Liver (tissue), 9 donors: Measurements from ENCODE around the gene PNLIP. TPM values are rescaled to one million over a fixed set of nuclear protein-coding genes. Genes with fewer than 3 reads are reported as not detected.

ENCODE experiments used
- DNase-seq: peaks from one replicate; pipeline ENCODE4 v3.0.0-alpha.2; 2017; ENCODE audit warnings: low spot score
- H3K27ac ChIP-seq, 2 donors: one replicate each; pipeline ENCODE4 v1.7.0; 2013; ENCODE audit warnings: inconsistent platforms in 2 of 2, low read length in 2 of 2, control low read depth in 1 of 2, low read depth in 1 of 2, mild to moderate bottlenecking in 1 of 2
- H3K27me3 ChIP-seq, 4 donors: one replicate each; pipeline versions ENCODE4 v1.6.1 to v1.7.0; 2013; ENCODE audit warnings: low read length in 3 of 4, inconsistent platforms in 1 of 4, mild to moderate bottlenecking in 1 of 4, moderate library complexity in 1 of 4; ENCODE audit not compliant: control insufficient read depth in 4 of 4, insufficient read depth in 4 of 4
- H3K36me3 ChIP-seq, 4 donors: one replicate each; pipeline versions ENCODE4 v1.6.1 to v1.7.0; 2013; ENCODE audit warnings: low read length in 3 of 4, mild to moderate bottlenecking in 3 of 4, low read depth in 1 of 4, moderate library complexity in 1 of 4; ENCODE audit not compliant: control insufficient read depth in 4 of 4, insufficient read depth in 3 of 4
- H3K4me1 ChIP-seq, 4 donors: one replicate each; pipeline versions ENCODE4 v1.6.1 to v1.7.0; 2013; ENCODE audit warnings: low read length in 3 of 4, mild to moderate bottlenecking in 3 of 4, moderate library complexity in 1 of 4; ENCODE audit not compliant: control insufficient read depth in 4 of 4, insufficient read depth in 4 of 4
- H3K4me3 ChIP-seq, 3 donors: one replicate each; pipeline versions ENCODE4 v1.6.1 to v1.7.0; 2013; ENCODE audit warnings: low read length in 3 of 3, control low read depth in 1 of 3, low read depth in 1 of 3, mild to moderate bottlenecking in 1 of 3
- H3K9ac ChIP-seq, 2 donors: one replicate each; pipeline ENCODE4 v1.7.0; 2013; ENCODE audit warnings: low read length in 2 of 2, mild to moderate bottlenecking in 2 of 2, moderate library complexity in 2 of 2, control low read depth in 1 of 2, low read depth in 1 of 2
- H3K9me3 ChIP-seq, 4 donors: one replicate each; pipeline versions ENCODE4 v1.6.1 to v1.7.0; 2013; ENCODE audit warnings: low read length in 3 of 4; ENCODE audit not compliant: control insufficient read depth in 4 of 4
- ATF3 ChIP-seq: IDR thresholded peaks from 2 replicates; pipeline ENCODE4 v1.6.1; 2016; ENCODE audit warnings: antibody characterized with exemption
- CTCF ChIP-seq: fragments of 150-350 bp; IDR thresholded peaks from 2 replicates; pipeline ENCODE4 v1.5.1; 2017; ENCODE audit warnings: improper control_type of control experiment, low read depth, low read length; ENCODE audit not compliant: missing input control
- EGR1 ChIP-seq, 2 donors: IDR thresholded peaks; 2 replicates each; pipeline ENCODE4 v1.6.1; 2016 to 2018; ENCODE audit warnings: antibody characterized with exemption in 2 of 2, low read depth in 2 of 2
- FOXA1 ChIP-seq: IDR thresholded peaks from 2 replicates; pipeline ENCODE4 v1.6.1; 2016; ENCODE audit warnings: antibody characterized with exemption
- FOXA2 ChIP-seq: IDR thresholded peaks from 2 replicates; pipeline ENCODE4 v1.6.1; 2016; ENCODE audit warnings: antibody characterized with exemption
- GABPA ChIP-seq, 2 donors: IDR thresholded peaks in 1 of 2; conservative IDR thresholded peaks in 1 of 2; 2 replicates each; pipeline ENCODE4 v1.6.1; 2016; ENCODE audit warnings: antibody characterized with exemption in 2 of 2, mild to moderate bottlenecking in 1 of 2, moderate library complexity in 1 of 2
- HNF4A ChIP-seq, 2 donors: conservative IDR thresholded peaks; 2 replicates each; pipeline ENCODE4 v1.6.1; 2016; ENCODE audit warnings: antibody characterized with exemption in 2 of 2, mild to moderate bottlenecking in 2 of 2
- HNF4G ChIP-seq: IDR thresholded peaks from 2 replicates; pipeline ENCODE4 v1.6.1; 2016; ENCODE audit warnings: antibody characterized with exemption
- JUND ChIP-seq, 2 donors: IDR thresholded peaks; 2 replicates each; pipeline ENCODE4 v1.6.1; 2016; ENCODE audit warnings: antibody characterized with exemption in 2 of 2
- MAX ChIP-seq: IDR thresholded peaks from 2 replicates; pipeline ENCODE4 v1.6.1; 2016; ENCODE audit warnings: antibody characterized with exemption
- NR2F2 ChIP-seq: IDR thresholded peaks from 2 replicates; pipeline ENCODE4 v1.6.1; 2016; ENCODE audit warnings: antibody characterized with exemption
- RAD21 ChIP-seq, 2 donors: IDR thresholded peaks; 2 replicates each; pipeline ENCODE4 v1.6.1; 2016; ENCODE audit warnings: antibody characterized with exemption in 2 of 2, mild to moderate bottlenecking in 2 of 2
- REST ChIP-seq: IDR thresholded peaks from 2 replicates; pipeline ENCODE4 v1.6.1; 2016; ENCODE audit warnings: antibody characterized with exemption, mild to moderate bottlenecking
- RXRA ChIP-seq, 2 donors: IDR thresholded peaks; 2 replicates each; pipeline ENCODE4 v1.6.1; 2017 to 2018; ENCODE audit warnings: antibody characterized with exemption in 2 of 2, mild to moderate bottlenecking in 1 of 2
- SP1 ChIP-seq: IDR thresholded peaks from 2 replicates; pipeline ENCODE4 v1.6.1; 2018; ENCODE audit warnings: antibody characterized with exemption, mild to moderate bottlenecking
- TAF1 ChIP-seq: conservative IDR thresholded peaks from 2 replicates; pipeline ENCODE4 v1.6.1; 2016; ENCODE audit warnings: antibody characterized with exemption, mild to moderate bottlenecking
- YY1 ChIP-seq: IDR thresholded peaks from 2 replicates; pipeline ENCODE4 v1.6.1; 2016; ENCODE audit warnings: antibody characterized with exemption, mild to moderate bottlenecking
- ZBTB33 ChIP-seq: IDR thresholded peaks from 2 replicates; pipeline ENCODE4 v1.6.1; 2016; ENCODE audit warnings: antibody characterized with exemption
- WGBS: extraction: QIAGEN DNeasy Blood & Tissue Kit; methylation state at CpG from one replicate; pipeline ENCODE4 v1.1.7; 2013; 5-methylcytosine and 5-hydroxymethylcytosine counted together
- polyA plus RNA-seq, 2 donors: library from polyadenylated mRNA; stranded (reverse) in 1 of 2; unstranded in 1 of 2; fragments of 200-250 nt in 1 of 2; fragments of >200 nt in 1 of 2; fragmentation: Nextera tagmentation in 1 of 2; extraction: Ambion mirVana in 1 of 2; gene quantifications; one replicate each; pipeline versions ENCODE4 v1.2.1 to v1.2.3, GENCODE V29; 2013 to 2015
- total RNA-seq, 2 donors: library from RNA; depleted of rRNA; stranded (reverse); fragments of >200 nt; gene quantifications; one replicate each; pipeline ENCODE4 v1.2.3, GENCODE V29; 2014
- donor health status: healthy.
- donor health status: healthy.
- donor health status: healthy.
- donor health status: healthy.
- donor health status: healthy.

PNLIP gene
- total and polyA plus RNA-seq, 4 donors, result 0.14 TPM; not detected in 3

GRCh38 chr10:116526219-116526618 lies 19.5 kb upstream of the PNLIP start:
- Histone ChIP-seq H3K36me3 (no peaks in the 10 kb centered on the region), H3K27me3 (peaks cover 0 to 7% (median 3%) of the 10 kb centered on the region in 4 donors), H3K27ac (no peak overlapping the region), H3K4me1 (no peaks in the 10 kb centered on the region), H3K4me3 (no peak overlapping the region), H3K9ac (no peak overlapping the region), H3K9me3 (no peaks in the 10 kb centered on the region)
- no peak for TF ChIP-seq EGR1 (IDR thresholded peaks at IDR 0.05; ENCODE audit: low read depth in 2 of 2)
- TF ChIP-seq NR2F2, result no peak
- no peak for TF ChIP-seq FOXA2
- no peak for DNase-seq
- 53% methylated on average over 3 of the region's 3 CpGs for whole genome bisulfite sequencing

- H3K9me3 ChIP-seq, result peaks cover 0 to 7% (median 0%) of the 10 kb centered on the region in 4 donors
- no peak overlapping the region for H3K9ac ChIP-seq
- TF ChIP-seq ZBTB33, result no peak
- TF ChIP-seq HNF4G, result no peak
- TF ChIP-seq MAX, result no peak
- no peak for TF ChIP-seq HNF4A (conservative IDR thresholded peaks at IDR 0.05)
- H3K36me3 ChIP-seq, result no peaks in the 10 kb centered on the region
- 87% methylated on average over 2 of the region's 2 CpGs for WGBS
- H3K27me3 ChIP-seq, result peaks cover 0 to 2% (median 0%) of the 10 kb centered on the region in 4 donors
- no peak overlapping the region for H3K27ac ChIP-seq
- H3K4me3 ChIP-seq, result no peak overlapping the region
- DNase-seq, result no peak
- no peaks in the 10 kb centered on the region for H3K4me1 ChIP-seq
Measured at GRCh38 chr10:116536810-116537209, 8.9 kb upstream of the PNLIP start.

- Histone ChIP-seq H3K27me3 (peaks cover 0 to 2% (median 0%) of the 10 kb centered on the region in 4 donors), H3K4me3 (no peak overlapping the region), H3K9me3 (peaks cover 0 to 7% (median 0%) of the 10 kb centered on the region in 4 donors), H3K27ac (no peak overlapping the region), H3K9ac (no peak overlapping the region), H3K4me1 (no peaks in the 10 kb centered on the region), H3K36me3 (no peaks in the 10 kb centered on the region)
- TF ChIP-seq YY1, result no peak
- TF ChIP-seq HNF4G, result no peak
- TF ChIP-seq REST, result no peak
- TF ChIP-seq FOXA1, result no peak
- TF ChIP-seq SP1, result no peak
- no peak for TF ChIP-seq TAF1
- TF ChIP-seq RXRA (IDR thresholded peaks at IDR 0.05), result no peak
- no peak for TF ChIP-seq FOXA2
- no peak for TF ChIP-seq ATF3
- no peak for TF ChIP-seq EGR1 (IDR thresholded peaks at IDR 0.05; ENCODE audit: low read depth in 2 of 2)
- TF ChIP-seq MAX, result no peak
- no peak for TF ChIP-seq RAD21 (IDR thresholded peaks at IDR 0.05)
- no peak for TF ChIP-seq JUND (IDR thresholded peaks at IDR 0.05)
- TF ChIP-seq ZBTB33, result no peak
- TF ChIP-seq HNF4A (conservative IDR thresholded peaks at IDR 0.05), result no peak
- no peak for TF ChIP-seq GABPA (IDR thresholded peaks at IDR 0.05 in 1 of 2, conservative IDR thresholded peaks at IDR 0.05 in 1 of 2)
- no peak for TF ChIP-seq CTCF
- DNase-seq, result no peak
Measured at GRCh38 chr10:116538456-116538855, 7.3 kb upstream of the PNLIP start.
